ENCODE results near the gene IGFLR1.

The IGFLR1 gene

DNA sequence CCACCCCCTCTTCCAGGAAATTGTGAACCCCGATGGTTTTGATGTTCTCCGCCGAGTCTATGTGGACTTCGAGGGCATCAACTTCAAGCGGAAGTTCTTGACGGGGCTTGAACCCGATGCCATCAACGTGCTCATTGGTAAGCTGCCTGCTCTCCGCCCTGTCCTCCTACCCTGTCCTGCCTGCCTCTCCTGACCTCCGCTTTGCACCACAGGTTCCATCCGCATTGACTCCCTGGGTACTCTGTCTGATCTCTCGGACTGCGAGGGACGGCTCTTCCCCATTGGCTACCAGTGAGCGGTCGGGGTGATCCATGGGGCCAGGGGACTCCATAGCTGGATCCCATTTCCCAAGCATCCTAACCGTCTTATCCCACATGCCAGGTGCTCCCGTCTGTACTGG, 11.9 kb downstream of the IGFLR1 start:
- no peaks in the 10 kb centered on the region for H3K27me3 ChIP-seq (ENCODE audit: control insufficient read depth in 1 of 2, insufficient read depth in 1 of 2, low read length in 2 of 2)
- no peak overlapping the region for H3K4ac ChIP-seq (ENCODE audit: low read depth in 1 of 2, low read length in 2 of 2)
- peaks cover 2% of the 10 kb centered on the region for H3K4me1 ChIP-seq (ENCODE audit: control insufficient read depth, insufficient read depth, low read depth, low read length)
- H2BK12ac ChIP-seq (ENCODE audit: low read length in 2 of 2) = no peak overlapping the region
- H2BK5ac ChIP-seq (ENCODE audit: low read depth, low read length, poor library complexity, severe bottlenecking) = no peak overlapping the region
- no peak overlapping the region for H2AFZ ChIP-seq (ENCODE audit: low read depth, low read length)
- no peak overlapping the region for H3K14ac ChIP-seq (ENCODE audit: low read length in 2 of 2)
- no peak overlapping the region for H3K4me3 ChIP-seq (ENCODE audit: insufficient read depth in 1 of 2, low read depth in 1 of 2, low read length in 2 of 2)
- H4K8ac ChIP-seq (ENCODE audit: low read length) = no peak overlapping the region
- H2BK15ac ChIP-seq (ENCODE audit: low read depth, poor library complexity, severe bottlenecking) = no peak overlapping the region
- H3K18ac ChIP-seq (ENCODE audit: low read depth in 1 of 2, low read length in 2 of 2) = no peak overlapping the region
- H3K9ac ChIP-seq (ENCODE audit: low read length) = no peak overlapping the region
- H3K4me2 ChIP-seq (ENCODE audit: low read length, poor library complexity, severe bottlenecking) = no peak overlapping the region
- no peak overlapping the region for H4K91ac ChIP-seq (ENCODE audit: low read length)
- H3K23ac ChIP-seq (ENCODE audit: low read length in 2 of 2) = no peak overlapping the region
- H3K79me1 ChIP-seq (replicated peaks; ENCODE audit: low read length, poor library complexity, severe bottlenecking) = peaks cover 67% of the 10 kb centered on the region
- DNase-seq = no peak
- WGBS = 98% methylated on average over 18 of the region's 18 CpGs
- H2AK5ac ChIP-seq (ENCODE audit: low read length, severe bottlenecking) = no peak overlapping the region
- H3K27ac ChIP-seq (ENCODE audit: low read length, poor library complexity, severe bottlenecking) = no peak overlapping the region
- peaks cover 87 to 99% of the 10 kb centered on the region in 2 experiments for H3K36me3 ChIP-seq (ENCODE audit: control insufficient read depth in 1 of 2, insufficient read depth in 2 of 2, low read depth in 1 of 2, low read length in 2 of 2)
- no peaks in the 10 kb centered on the region for H3K9me3 ChIP-seq (ENCODE audit: control insufficient read depth, low read length)
- no peak overlapping the region for H2BK120ac ChIP-seq (ENCODE audit: low read depth, low read length)

DNA sequence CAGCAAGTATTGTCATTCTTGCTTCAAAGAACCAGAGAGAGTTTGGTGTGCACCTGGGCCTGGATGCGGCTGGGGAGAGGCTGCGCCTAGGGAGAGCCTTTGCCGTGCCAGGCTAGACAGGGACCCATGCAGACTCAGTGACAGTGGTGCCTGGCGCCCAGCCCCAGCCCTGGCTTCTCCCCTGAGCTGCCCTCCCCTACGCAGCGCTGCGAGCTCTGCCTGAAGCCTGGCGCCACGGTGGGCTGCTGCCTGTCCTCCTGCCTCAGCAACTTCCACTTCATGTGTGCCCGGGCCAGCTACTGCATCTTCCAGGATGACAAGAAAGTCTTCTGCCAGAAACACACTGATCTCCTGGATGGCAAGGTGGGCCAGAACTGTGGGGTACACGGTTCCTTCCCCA, 12.5 kb downstream of the IGFLR1 start:
- no peak for DNase-seq
- Histone ChIP-seq H3K14ac (ENCODE audit: low read length in 2 of 2) (no peak overlapping the region), H3K4me2 (ENCODE audit: low read length, poor library complexity, severe bottlenecking) (no peak overlapping the region), H3K18ac (ENCODE audit: low read depth in 1 of 2, low read length in 2 of 2) (no peak overlapping the region), H2BK15ac (ENCODE audit: low read depth, poor library complexity, severe bottlenecking) (no peak overlapping the region), H2BK12ac (ENCODE audit: low read length in 2 of 2) (no peak overlapping the region), H3K27me3 (ENCODE audit: control insufficient read depth in 1 of 2, insufficient read depth in 1 of 2, low read length in 2 of 2) (no peaks in the 10 kb centered on the region), H4K91ac (ENCODE audit: low read length) (no peak overlapping the region), H3K9ac (ENCODE audit: low read length) (no peak overlapping the region), H3K4ac (ENCODE audit: low read depth in 1 of 2, low read length in 2 of 2) (no peak overlapping the region), H3K9me3 (ENCODE audit: control insufficient read depth, low read length) (no peaks in the 10 kb centered on the region), H4K8ac (ENCODE audit: low read length) (no peak overlapping the region), H3K4me1 (ENCODE audit: control insufficient read depth, insufficient read depth, low read depth, low read length) (peaks cover 2% of the 10 kb centered on the region), H3K36me3 (ENCODE audit: control insufficient read depth in 1 of 2, insufficient read depth in 2 of 2, low read depth in 1 of 2, low read length in 2 of 2) (peaks cover 87 to 99% of the 10 kb centered on the region in 2 experiments), H2AFZ (ENCODE audit: low read depth, low read length) (no peak overlapping the region), H2BK5ac (ENCODE audit: low read depth, low read length, poor library complexity, severe bottlenecking) (no peak overlapping the region), H3K79me1 (replicated peaks; ENCODE audit: low read length, poor library complexity, severe bottlenecking) (peaks cover 69% of the 10 kb centered on the region), H3K27ac (ENCODE audit: low read length, poor library complexity, severe bottlenecking) (no peak overlapping the region), H3K23ac (ENCODE audit: low read length in 2 of 2) (no peak overlapping the region), H3K4me3 (ENCODE audit: insufficient read depth in 1 of 2, low read depth in 1 of 2, low read length in 2 of 2) (no peak overlapping the region), H2BK120ac (ENCODE audit: low read depth, low read length) (no peak overlapping the region), H2AK5ac (ENCODE audit: low read length, severe bottlenecking) (no peak overlapping the region)
- 94% methylated on average over 11 of the region's 11 CpGs for WGBS

DNA sequence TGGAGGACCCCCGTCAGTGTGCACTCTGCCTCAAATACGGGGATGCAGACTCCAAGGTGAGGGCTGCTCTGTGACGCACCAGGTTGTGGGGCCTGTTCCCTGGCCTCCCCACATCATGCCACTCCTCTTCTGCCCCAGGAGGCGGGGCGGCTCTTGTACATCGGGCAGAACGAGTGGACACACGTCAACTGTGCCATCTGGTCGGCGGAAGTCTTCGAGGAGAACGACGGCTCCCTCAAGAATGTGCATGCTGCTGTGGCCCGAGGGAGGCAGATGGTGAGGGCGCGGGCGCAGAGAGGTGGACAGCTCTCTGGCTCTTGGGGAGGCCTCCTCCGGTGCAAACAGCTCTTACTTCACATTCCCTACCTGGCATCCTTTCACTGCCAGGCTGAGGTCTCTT, 13.2 kb downstream of the IGFLR1 start:
- Histone ChIP-seq H3K9ac (ENCODE audit: low read length) (no peak overlapping the region), H3K27ac (ENCODE audit: low read length, poor library complexity, severe bottlenecking) (no peak overlapping the region), H3K79me1 (replicated peaks; ENCODE audit: low read length, poor library complexity, severe bottlenecking) (peaks cover 70% of the 10 kb centered on the region), H3K23ac (ENCODE audit: low read length in 2 of 2) (no peak overlapping the region), H2AFZ (ENCODE audit: low read depth, low read length) (no peak overlapping the region), H3K4me2 (ENCODE audit: low read length, poor library complexity, severe bottlenecking) (no peak overlapping the region), H3K9me3 (ENCODE audit: control insufficient read depth, low read length) (no peaks in the 10 kb centered on the region), H3K27me3 (ENCODE audit: control insufficient read depth in 1 of 2, insufficient read depth in 1 of 2, low read length in 2 of 2) (no peaks in the 10 kb centered on the region), H3K4ac (ENCODE audit: low read depth in 1 of 2, low read length in 2 of 2) (no peak overlapping the region), H2BK120ac (ENCODE audit: low read depth, low read length) (no peak overlapping the region), H3K4me1 (ENCODE audit: control insufficient read depth, insufficient read depth, low read depth, low read length) (no peaks in the 10 kb centered on the region), H2BK12ac (ENCODE audit: low read length in 2 of 2) (no peak overlapping the region), H4K8ac (ENCODE audit: low read length) (no peak overlapping the region), H2AK5ac (ENCODE audit: low read length, severe bottlenecking) (no peak overlapping the region), H3K36me3 (ENCODE audit: control insufficient read depth in 1 of 2, insufficient read depth in 2 of 2, low read depth in 1 of 2, low read length in 2 of 2) (peaks cover 87 to 99% of the 10 kb centered on the region in 2 experiments), H4K91ac (ENCODE audit: low read length) (no peak overlapping the region), H3K18ac (ENCODE audit: low read depth in 1 of 2, low read length in 2 of 2) (no peak overlapping the region), H2BK15ac (ENCODE audit: low read depth, poor library complexity, severe bottlenecking) (no peak overlapping the region), H3K4me3 (ENCODE audit: insufficient read depth in 1 of 2, low read depth in 1 of 2, low read length in 2 of 2) (no peak overlapping the region), H2BK5ac (ENCODE audit: low read depth, low read length, poor library complexity, severe bottlenecking) (no peak overlapping the region), H3K14ac (ENCODE audit: low read length in 2 of 2) (no peak overlapping the region)
- 98% methylated on average over 17 of the region's 18 CpGs for WGBS
- no peak for DNase-seq

DNA sequence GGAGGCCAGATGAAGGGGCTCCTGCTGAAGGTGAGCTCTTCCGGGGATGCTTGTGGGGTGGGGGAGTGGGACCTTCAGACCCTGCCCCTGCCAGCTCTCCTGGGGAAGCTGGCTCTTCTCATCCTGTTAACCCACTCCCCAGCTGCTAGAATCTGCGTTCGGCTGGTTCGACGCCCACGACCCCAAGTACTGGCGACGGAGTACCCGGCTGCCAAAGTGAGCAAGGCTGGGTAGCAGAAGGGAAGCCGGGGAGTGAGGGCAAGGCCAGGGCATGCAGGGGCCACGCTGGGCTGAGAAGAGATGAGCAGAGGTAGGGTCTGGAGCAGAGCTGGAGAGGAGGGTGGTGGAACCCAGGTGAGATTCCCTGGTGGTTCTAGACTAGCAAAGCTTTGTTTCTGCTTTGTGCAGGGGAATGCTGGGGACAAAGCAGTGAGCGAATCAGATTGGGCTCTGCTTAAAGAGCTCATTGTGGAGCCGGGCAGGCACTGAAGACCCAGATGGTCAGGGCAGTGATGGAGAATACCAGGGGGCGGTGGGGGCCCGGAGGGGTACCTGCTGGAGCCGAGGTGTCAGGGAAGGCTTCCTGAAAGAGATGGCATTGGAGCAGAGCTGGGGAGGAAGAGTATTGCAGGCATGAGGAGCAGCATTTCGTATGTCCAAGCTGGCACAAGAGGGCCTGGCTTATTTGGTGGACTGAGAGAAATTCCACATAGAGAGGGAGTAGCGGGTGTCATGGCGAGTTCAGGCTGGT, 14.1 kb downstream of the IGFLR1 start:
- no peak overlapping the region for H2BK15ac ChIP-seq (ENCODE audit: low read depth, poor library complexity, severe bottlenecking)
- no peak overlapping the region for H4K91ac ChIP-seq (ENCODE audit: low read length)
- H3K4me1 ChIP-seq (ENCODE audit: control insufficient read depth, insufficient read depth, low read depth, low read length) = no peaks in the 10 kb centered on the region
- no peak overlapping the region for H2AK5ac ChIP-seq (ENCODE audit: low read length, severe bottlenecking)
- H2BK12ac ChIP-seq (ENCODE audit: low read length in 2 of 2) = no peak overlapping the region
- no peak overlapping the region for H3K27ac ChIP-seq (ENCODE audit: low read length, poor library complexity, severe bottlenecking)
- H3K4me3 ChIP-seq (ENCODE audit: insufficient read depth in 1 of 2, low read depth in 1 of 2, low read length in 2 of 2) = no peak overlapping the region
- no peak overlapping the region for H3K4ac ChIP-seq (ENCODE audit: low read depth in 1 of 2, low read length in 2 of 2)
- no peak for DNase-seq
- no peak overlapping the region for H3K18ac ChIP-seq (ENCODE audit: low read depth in 1 of 2, low read length in 2 of 2)
- no peaks in the 10 kb centered on the region for H3K27me3 ChIP-seq (ENCODE audit: control insufficient read depth in 1 of 2, insufficient read depth in 1 of 2, low read length in 2 of 2)
- no peak overlapping the region for H3K9ac ChIP-seq (ENCODE audit: low read length)
- H3K14ac ChIP-seq (ENCODE audit: low read length in 2 of 2) = no peak overlapping the region
- no peaks in the 10 kb centered on the region for H3K9me3 ChIP-seq (ENCODE audit: control insufficient read depth, low read length)
- no peak overlapping the region for H2AFZ ChIP-seq (ENCODE audit: low read depth, low read length)
- H4K8ac ChIP-seq (ENCODE audit: low read length) = no peak overlapping the region
- no peak overlapping the region for H2BK120ac ChIP-seq (ENCODE audit: low read depth, low read length)
- no peak overlapping the region for H2BK5ac ChIP-seq (ENCODE audit: low read depth, low read length, poor library complexity, severe bottlenecking)
- peaks cover 88 to 99% of the 10 kb centered on the region in 2 experiments for H3K36me3 ChIP-seq (ENCODE audit: control insufficient read depth in 1 of 2, insufficient read depth in 2 of 2, low read depth in 1 of 2, low read length in 2 of 2)
- WGBS = 97% methylated on average over 19 of the region's 19 CpGs
- no peak overlapping the region for H3K4me2 ChIP-seq (ENCODE audit: low read length, poor library complexity, severe bottlenecking)
- H3K79me1 ChIP-seq (replicated peaks; ENCODE audit: low read length, poor library complexity, severe bottlenecking) = peaks cover 73% of the 10 kb centered on the region
- no peak overlapping the region for H3K23ac ChIP-seq (ENCODE audit: low read length in 2 of 2)
